ENCODE measurements around the gene BTBD1.

DNA sequence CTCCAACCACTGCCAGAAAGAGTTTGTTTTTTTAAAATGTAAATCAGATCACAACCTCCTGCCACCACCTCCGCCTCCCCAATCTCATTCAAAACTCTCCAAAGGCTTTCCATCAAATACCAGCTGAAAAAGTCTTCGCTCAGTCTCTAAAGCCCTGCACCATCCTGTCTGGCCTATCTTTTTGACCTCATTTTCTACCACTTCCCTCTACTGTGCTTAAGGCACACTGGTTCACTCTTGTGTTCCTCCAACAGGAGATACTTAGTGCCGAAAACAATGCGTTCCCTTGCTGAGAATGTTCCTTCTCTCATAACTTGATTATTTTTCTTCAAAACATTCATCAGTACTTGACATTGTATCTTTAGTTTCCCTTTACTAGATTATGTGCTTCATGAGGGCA is 3.5 kb downstream of the BTBD1 start:
- TF ChIP-seq POLR2AphosphoS5 (IDR thresholded peaks at IDR 0.05; ENCODE audit: low read depth, low read length) (no peak), CTCF (IDR thresholded peaks at IDR 0.05) (no peak), YY1 (IDR thresholded peaks at IDR 0.05; ENCODE audit: low read depth) (no peak), EP300 (IDR thresholded peaks at IDR 0.05; ENCODE audit: borderline replicate concordance in 1 of 2, low read depth in 1 of 2, low read length in 1 of 2) (no peak), CHD2 (IDR thresholded peaks at IDR 0.05; ENCODE audit: low read length, partially characterized antibody) (no peak), EZH2phosphoT487 (IDR thresholded peaks at IDR 0.05; ENCODE audit: borderline replicate concordance, low read depth) (no peak), USF1 (IDR thresholded peaks at IDR 0.05; ENCODE audit: borderline replicate concordance, low read depth) (no peak), SMC3 (IDR thresholded peaks at IDR 0.05; ENCODE audit: low read depth, low read length) (no peak), GABPA (IDR thresholded peaks at IDR 0.05; ENCODE audit: low read depth) (no peak)
- TF ChIP-seq, protein P1, sequence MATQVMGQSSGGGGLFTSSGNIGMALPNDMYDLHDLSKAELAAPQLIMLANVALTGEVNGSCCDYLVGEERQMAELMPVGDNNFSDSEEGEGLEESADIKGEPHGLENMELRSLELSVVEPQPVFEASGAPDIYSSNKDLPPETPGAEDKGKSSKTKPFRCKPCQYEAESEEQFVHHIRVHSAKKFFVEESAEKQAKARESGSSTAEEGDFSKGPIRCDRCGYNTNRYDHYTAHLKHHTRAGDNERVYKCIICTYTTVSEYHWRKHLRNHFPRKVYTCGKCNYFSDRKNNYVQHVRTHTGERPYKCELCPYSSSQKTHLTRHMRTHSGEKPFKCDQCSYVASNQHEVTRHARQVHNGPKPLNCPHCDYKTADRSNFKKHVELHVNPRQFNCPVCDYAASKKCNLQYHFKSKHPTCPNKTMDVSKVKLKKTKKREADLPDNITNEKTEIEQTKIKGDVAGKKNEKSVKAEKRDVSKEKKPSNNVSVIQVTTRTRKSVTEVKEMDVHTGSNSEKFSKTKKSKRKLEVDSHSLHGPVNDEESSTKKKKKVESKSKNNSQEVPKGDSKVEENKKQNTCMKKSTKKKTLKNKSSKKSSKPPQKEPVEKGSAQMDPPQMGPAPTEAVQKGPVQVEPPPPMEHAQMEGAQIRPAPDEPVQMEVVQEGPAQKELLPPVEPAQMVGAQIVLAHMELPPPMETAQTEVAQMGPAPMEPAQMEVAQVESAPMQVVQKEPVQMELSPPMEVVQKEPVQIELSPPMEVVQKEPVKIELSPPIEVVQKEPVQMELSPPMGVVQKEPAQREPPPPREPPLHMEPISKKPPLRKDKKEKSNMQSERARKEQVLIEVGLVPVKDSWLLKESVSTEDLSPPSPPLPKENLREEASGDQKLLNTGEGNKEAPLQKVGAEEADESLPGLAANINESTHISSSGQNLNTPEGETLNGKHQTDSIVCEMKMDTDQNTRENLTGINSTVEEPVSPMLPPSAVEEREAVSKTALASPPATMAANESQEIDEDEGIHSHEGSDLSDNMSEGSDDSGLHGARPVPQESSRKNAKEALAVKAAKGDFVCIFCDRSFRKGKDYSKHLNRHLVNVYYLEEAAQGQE (IDR thresholded peaks at IDR 0.05; ENCODE audit: low read depth, low read length): no peak
